Common myeloid progenitor, CD34-positive (primary cell): ENCODE results near the gene DBX1.

Experiments
- CTCF ChIA-PET: fragments of 350-600 bp; sonication (Branson Sonifier 250); formaldehyde crosslinking; loops from one replicate; lab custom pipeline; 2021; ENCODE audit warnings: antibody characterized with exemption; lab: Charles Lee
- POLR2A ChIA-PET: fragments of 350-600 bp; sonication (Branson Sonifier 250); formaldehyde crosslinking; loops from one replicate; lab custom pipeline; 2021; ENCODE audit warnings: antibody characterized with exemption; lab: Charles Lee
- DNase-seq, 3 donors: peaks; one replicate each; pipeline versions ENCODE4 v3.0.0 to v3.0.0-alpha.2; 2013
- H3K27ac ChIP-seq, 2 experiments: 1 replicate in 1 of 2; 2 replicates in 1 of 2; pipeline ENCODE4 v1.7.0; 2013; ENCODE audit warnings: inconsistent platforms in 2 of 2, low read length in 2 of 2, mild to moderate bottlenecking in 2 of 2, low read depth in 1 of 2, moderate library complexity in 1 of 2; ENCODE audit not compliant: severe bottlenecking in 2 of 2, insufficient read depth in 1 of 2, poor library complexity in 1 of 2
- H3K27me3 ChIP-seq, 5 experiments: replicated peaks in 2 of 5; 1 replicate in 3 of 5; 2 replicates in 2 of 5; pipeline versions ENCODE4 v1.6.1 to v1.7.0; 2013; ENCODE audit warnings: low read length in 4 of 5, mild to moderate bottlenecking in 2 of 5, moderate library complexity in 2 of 5, inconsistent platforms in 1 of 5; ENCODE audit not compliant: insufficient read depth in 5 of 5, control insufficient read depth in 4 of 5
- H3K36me3 ChIP-seq, 4 experiments: 1 replicate in 2 of 4; 2 replicates in 2 of 4; pipeline versions ENCODE4 v1.6.1 to v1.7.0; 2013; ENCODE audit warnings: low read length in 3 of 4, control low read depth in 1 of 4, mild to moderate bottlenecking in 1 of 4; ENCODE audit not compliant: control insufficient read depth in 4 of 4, insufficient read depth in 4 of 4
- H3K4me1 ChIP-seq, 4 experiments: 1 replicate in 3 of 4; 2 replicates in 1 of 4; pipeline versions ENCODE4 v1.6.1 to v1.7.1; 2013; ENCODE audit warnings: low read length in 3 of 4, mild to moderate bottlenecking in 3 of 4, control low read depth in 1 of 4, inconsistent platforms in 1 of 4, moderate library complexity in 1 of 4; ENCODE audit not compliant: control insufficient read depth in 4 of 4, insufficient read depth in 4 of 4; ENCODE audit errors: control extremely low read depth in 1 of 4
- H3K4me3 ChIP-seq, 7 experiments: 1 replicate in 4 of 7; 2 replicates in 3 of 7; pipeline versions ENCODE4 v1.5.1 to v1.7.0; 2013; ENCODE audit warnings: mild to moderate bottlenecking in 7 of 7, low read length in 6 of 7, moderate library complexity in 6 of 7, inconsistent platforms in 2 of 7, low read depth in 2 of 7, control low read depth in 1 of 7; ENCODE audit not compliant: insufficient read depth in 4 of 7, control insufficient read depth in 1 of 7; ENCODE audit errors: extremely low read depth in 1 of 7
- H3K9me3 ChIP-seq, 5 experiments: 1 replicate in 4 of 5; 2 replicates in 1 of 5; pipeline versions ENCODE4 v1.6.1 to v1.7.1; 2013; ENCODE audit warnings: low read length in 4 of 5, mild to moderate bottlenecking in 2 of 5, inconsistent platforms in 1 of 5, low read depth in 1 of 5, moderate library complexity in 1 of 5; ENCODE audit not compliant: control insufficient read depth in 4 of 5, insufficient read depth in 2 of 5; ENCODE audit errors: control extremely low read depth in 1 of 5
- WGBS: methylation state at CpG from one replicate; pipeline ENCODE4 v1.1.5; 2013; ENCODE audit not compliant: insufficient coverage; 5-methylcytosine and 5-hydroxymethylcytosine counted together

DBX1 gene

DNA sequence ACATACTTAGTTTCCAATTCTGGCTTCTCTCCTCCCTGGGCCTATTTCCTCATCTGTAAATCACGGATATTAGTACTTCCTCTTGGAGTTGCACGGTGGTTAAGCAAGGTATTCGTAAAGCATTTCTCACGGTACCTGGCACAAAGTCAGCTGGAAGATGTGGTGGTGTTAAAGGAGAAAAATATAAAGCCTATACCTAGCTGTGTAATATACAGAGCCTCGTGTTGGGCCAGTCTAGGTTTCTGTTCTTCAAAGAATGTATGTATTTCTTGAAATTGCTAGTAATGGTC is 47.2 kb downstream of the DBX1 start:
- no peaks in the 10 kb centered on the region for H3K36me3 ChIP-seq
- WGBS = 0% methylated on average over 1 of the region's 5 CpGs
- no peak overlapping the region for H3K27ac ChIP-seq
- POLR2A ChIA-PET = no interaction called here
- no peaks in the 10 kb centered on the region for H3K9me3 ChIP-seq
- H3K4me3 ChIP-seq = no peak overlapping the region
- H3K4me1 ChIP-seq = peaks cover 0 to 12% (median 0%) of the 10 kb centered on the region in 4 experiments
- peak in 2 of 3 donors; percentile 28 to 37 for DNase-seq
- peaks cover 0 to 2% (median 0%) of the 10 kb centered on the region in 5 experiments for H3K27me3 ChIP-seq
- CTCF ChIA-PET = interaction anchor here (0.8 to 5.7 kb wide), 8 partner anchors 9 to 243 kb away, joined by 3 to 35 read pairs (median 6); no protein-coding TSS in a partner anchor

DNA sequence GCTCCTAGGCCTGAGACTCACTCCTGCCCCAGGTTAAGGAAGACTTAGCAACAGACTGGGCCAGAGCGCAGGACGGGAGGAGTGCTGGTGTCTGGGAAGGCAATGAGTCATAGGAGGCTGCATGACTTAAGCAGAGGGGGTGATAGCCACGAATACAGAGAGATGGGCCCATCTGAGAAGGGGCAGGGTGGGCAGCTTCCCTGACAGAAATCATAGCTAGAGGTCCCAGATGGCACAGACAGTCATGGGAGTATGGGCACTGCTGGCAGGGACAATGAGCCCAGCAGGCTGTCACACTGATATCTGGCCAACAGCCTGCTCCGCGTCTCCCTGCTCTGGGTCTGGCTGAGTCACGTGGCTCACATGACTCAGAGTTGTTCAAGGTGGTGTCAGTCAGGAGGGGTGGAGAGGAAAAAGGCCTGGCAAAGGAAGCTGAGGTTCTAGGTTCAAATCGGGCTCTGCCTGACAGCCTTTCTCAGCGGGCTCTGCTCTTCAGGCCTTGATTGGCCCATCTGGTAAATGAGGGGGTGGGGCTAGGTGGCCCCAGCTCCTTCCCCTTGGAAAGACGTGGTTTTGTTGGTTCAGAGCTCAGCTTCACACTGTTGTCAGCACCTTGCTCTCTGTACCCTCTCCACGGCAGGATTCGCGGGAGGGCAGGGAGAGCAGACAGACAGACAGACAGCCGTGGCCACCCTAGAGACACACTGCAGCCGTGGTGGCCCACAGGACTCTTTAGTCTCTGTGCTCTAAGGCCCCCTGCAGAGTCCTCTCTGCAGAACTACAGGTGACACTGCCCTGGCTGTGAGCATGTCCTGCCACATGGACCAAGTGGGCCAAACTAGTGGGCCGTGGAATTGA is 47.8 kb downstream of the DBX1 start:
- H3K36me3 ChIP-seq = no peaks in the 10 kb centered on the region
- H3K27ac ChIP-seq = no peak overlapping the region
- no peaks in the 10 kb centered on the region for H3K9me3 ChIP-seq
- CTCF ChIA-PET = interaction anchor here (0.7 to 5.7 kb wide), 10 partner anchors 9 to 164 kb away, joined by 3 to 35 read pairs (median 6); no protein-coding TSS in a partner anchor
- peaks cover 0 to 2% (median 0%) of the 10 kb centered on the region in 5 experiments for H3K27me3 ChIP-seq
- peak; percentile 18 to 77 (median 60) for DNase-seq
- H3K4me1 ChIP-seq = peaks cover 0 to 12% (median 0%) of the 10 kb centered on the region in 4 experiments
- no peak overlapping the region for H3K4me3 ChIP-seq
- 61% methylated on average over 13 of the region's 15 CpGs for WGBS
- POLR2A ChIA-PET = no interaction called here

DNA sequence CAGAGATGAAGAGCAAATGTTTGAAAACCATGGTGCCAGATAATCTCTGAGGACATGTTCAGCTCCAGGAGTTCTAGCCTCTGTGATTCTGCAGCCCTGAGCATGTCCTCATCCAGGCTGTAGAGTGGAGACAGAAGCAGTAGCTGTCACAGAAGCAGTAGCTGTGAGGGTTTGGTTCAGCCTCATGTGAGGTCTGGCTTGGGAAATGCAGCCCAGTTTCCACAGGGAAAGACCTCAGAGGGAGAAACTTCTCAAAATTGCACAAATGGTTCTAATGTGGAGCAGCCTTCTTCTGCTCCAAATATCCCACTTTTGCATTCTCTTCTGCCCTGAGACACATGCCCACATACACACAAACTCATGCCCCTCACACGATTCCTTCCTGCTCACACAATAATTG is 48.4 kb downstream of the DBX1 start:
- ChIA-PET CTCF (interaction anchor here (0.7 to 5.7 kb wide), 10 partner anchors 8 to 163 kb away, joined by 3 to 35 read pairs (median 7); no protein-coding TSS in a partner anchor), POLR2A (no interaction called here)
- Histone ChIP-seq H3K4me3 (no peak overlapping the region), H3K4me1 (peaks cover 0 to 12% (median 0%) of the 10 kb centered on the region in 4 experiments), H3K36me3 (no peaks in the 10 kb centered on the region), H3K9me3 (no peaks in the 10 kb centered on the region), H3K27me3 (peaks cover 0 to 2% (median 0%) of the 10 kb centered on the region in 5 experiments), H3K27ac (no peak overlapping the region)
- 80% methylated on average over 1 of the region's 1 CpG for WGBS
- DNase-seq = no peak

DNA sequence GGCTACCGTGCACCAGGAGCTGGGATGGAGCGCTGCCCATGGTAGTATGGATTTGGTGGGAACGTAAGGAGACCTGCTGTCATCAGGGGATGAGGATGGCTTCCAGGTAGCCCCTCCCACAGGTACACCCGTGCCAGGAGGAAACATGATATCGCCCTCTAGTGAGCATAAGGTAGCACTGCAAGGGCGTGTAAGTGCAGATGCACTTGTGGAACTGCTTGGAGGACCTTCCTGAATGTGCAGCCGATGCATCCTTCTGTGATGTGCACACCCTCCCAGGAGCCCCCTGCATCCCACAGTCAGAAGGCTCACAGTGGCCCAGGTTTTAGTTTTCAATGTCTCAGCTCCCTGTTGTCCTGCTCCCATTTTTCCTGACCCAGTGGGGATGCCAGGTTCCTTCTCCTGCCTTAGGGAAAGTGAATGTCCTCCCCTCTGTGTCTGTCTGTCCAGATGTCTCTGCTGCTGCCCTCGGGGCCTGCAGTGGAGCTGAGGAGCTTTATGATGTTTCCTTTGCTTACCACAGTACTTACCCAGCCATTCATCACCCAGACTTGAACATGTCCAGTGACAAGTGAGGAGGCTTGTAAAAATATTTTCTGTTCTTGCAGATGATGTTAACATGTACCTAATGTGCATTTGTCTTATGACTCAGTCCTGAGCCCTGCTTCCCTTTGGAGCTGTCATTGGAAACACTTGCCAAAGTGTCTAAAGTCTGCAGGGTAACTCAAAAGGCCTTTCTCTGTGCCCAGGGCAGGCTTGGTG is 49.2 kb downstream of the DBX1 start:
- ChIA-PET POLR2A (no interaction called here), CTCF (interaction anchor here (0.7 to 5.7 kb wide), 9 partner anchors 17 to 163 kb away, joined by 3 to 35 read pairs (median 7); no protein-coding TSS in a partner anchor)
- peaks cover 0 to 12% (median 0%) of the 10 kb centered on the region in 4 experiments for H3K4me1 ChIP-seq
- peak; percentile 50 to 65 (median 64) for DNase-seq
- no peak overlapping the region for H3K4me3 ChIP-seq
- no peak overlapping the region for H3K27ac ChIP-seq
- peaks cover 0 to 2% (median 0%) of the 10 kb centered on the region in 5 experiments for H3K27me3 ChIP-seq
- no peaks in the 10 kb centered on the region for H3K36me3 ChIP-seq
- WGBS = 18% methylated on average over 6 of the region's 8 CpGs
- H3K9me3 ChIP-seq = no peaks in the 10 kb centered on the region

DNA sequence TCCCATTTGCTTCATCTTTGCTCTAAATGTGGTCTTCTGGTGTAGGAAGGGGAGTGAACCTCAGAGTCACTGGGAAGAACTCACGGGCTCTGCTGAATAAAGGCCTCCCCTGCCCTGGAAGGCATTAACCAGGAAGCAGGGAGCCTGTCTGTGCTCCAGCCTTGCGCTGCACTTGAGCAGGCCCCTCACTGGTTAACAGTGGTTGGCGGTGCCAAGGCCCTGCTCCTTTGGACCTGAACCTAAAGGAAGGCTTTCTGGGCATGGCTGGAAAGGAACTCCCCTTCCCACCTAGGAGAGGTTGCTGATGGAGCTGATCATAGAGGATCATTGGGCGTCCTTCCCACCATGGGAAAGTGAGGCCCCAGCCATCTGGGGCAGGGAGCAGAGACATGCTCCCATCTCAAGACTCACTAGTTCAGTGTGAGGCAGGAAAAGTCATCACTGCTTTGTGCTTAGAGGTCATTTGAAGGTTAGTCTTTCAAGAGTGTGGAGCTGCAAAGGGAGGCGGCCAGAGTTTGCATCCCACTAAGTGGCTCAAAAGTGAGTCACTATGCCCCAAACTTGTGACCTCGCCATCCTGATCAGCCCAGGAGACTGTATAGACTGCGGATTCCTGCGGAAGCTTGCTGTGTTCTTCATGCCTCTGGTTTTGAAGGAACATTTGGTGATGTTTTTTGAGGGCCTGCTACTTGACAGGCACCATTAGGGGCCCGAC is 50.4 kb downstream of the DBX1 start:
- WGBS = 95% methylated on average over 6 of the region's 9 CpGs
- Histone ChIP-seq H3K27ac (no peak overlapping the region), H3K4me3 (no peak overlapping the region), H3K9me3 (no peaks in the 10 kb centered on the region), H3K4me1 (peaks cover 0 to 12% (median 0%) of the 10 kb centered on the region in 4 experiments), H3K36me3 (no peaks in the 10 kb centered on the region), H3K27me3 (peaks cover 0 to 2% (median 0%) of the 10 kb centered on the region in 5 experiments)
- CTCF ChIA-PET = interaction anchor here (1.1 to 4.3 kb wide), 5 partner anchors 17 to 168 kb away, joined by 3 to 35 read pairs (median 4); no protein-coding TSS in a partner anchor
- POLR2A ChIA-PET = interaction anchor here (1.1 kb wide), 1 partner anchor 11 kb away, joined by 3 read pairs; no protein-coding TSS in a partner anchor
- no peak for DNase-seq
